Body of pancreas (tissue), 4 donors: ENCODE results near the gene EXOSC7. TPM values are rescaled to one million over a fixed set of nuclear protein-coding genes. Genes with fewer than 3 reads are reported as not detected.
A peak's percentile ranks its signal among the peaks of the same experiment; 100 is the strongest.

Experiments
- ATAC-seq: fragments of 150-250 bp; one replicate; pipeline ENCODE4 v1.9.1; 2016
- DNase-seq, 4 donors: peaks; one replicate each; pipeline ENCODE4 v3.0.0-alpha.2; 2019
- H3K27ac ChIP-seq, 4 donors: fragments of 200-600 bp; sonication (generic); 1 replicate in 3 of 4; 2 replicates in 1 of 4; pipeline versions ENCODE4 v1.5.1 to v1.6.1; 2016 to 2019; ENCODE audit warnings: mild to moderate bottlenecking in 1 of 4, mixed read lengths in 1 of 4, moderate library complexity in 1 of 4
- H3K27me3 ChIP-seq, 2 donors: fragments of 200-600 bp; sonication (generic); one replicate each; pipeline ENCODE4 v1.6.0; 2016; ENCODE audit warnings: mild to moderate bottlenecking in 1 of 2
- H3K36me3 ChIP-seq, 2 donors: fragments of 200-600 bp; sonication (generic); replicated peaks in 1 of 2; 2 replicates each; pipeline ENCODE4 v1.5.1; 2016; ENCODE audit warnings: low read depth in 2 of 2; ENCODE audit not compliant: insufficient read depth in 1 of 2
- H3K4me1 ChIP-seq: fragments of 200-600 bp; sonication (generic); one replicate; pipeline ENCODE4 v1.6.0; 2016
- H3K4me3 ChIP-seq, 2 donors: fragments of 200-600 bp; sonication (generic); 1 replicate in 1 of 2; 2 replicates in 1 of 2; pipeline ENCODE4 v1.5.1; 2016 to 2019
- H3K9me3 ChIP-seq, 3 donors: fragments of 200-600 bp; sonication (generic); 1 replicate in 2 of 3; 2 replicates in 1 of 3; pipeline ENCODE4 v1.5.1; 2016
- POLR2A ChIP-seq, 3 donors: fragments of 450-650 bp; IDR thresholded peaks; one replicate each; pipeline ENCODE4 v1.6.1; 2016; ENCODE audit warnings: antibody characterized with exemption in 3 of 3, mild to moderate bottlenecking in 2 of 3
- WGBS, 2 donors: methylation state at CpG; one replicate each; pipeline ENCODE4 v1.1.5; 2017; 5-methylcytosine and 5-hydroxymethylcytosine counted together
- intact Hi-C: fragments of 100-400 bp; cut with DNase I; formaldehyde crosslinking; loops from one replicate; pipeline ENCODE4 v1.15.1; 2023
- total RNA-seq, 2 donors: library from RNA; depleted of rRNA; stranded (reverse); fragments of >200 nt; gene quantifications; one replicate each; pipeline ENCODE4 v1.1.0, GENCODE V29; 2016
- TF ChIP-seq, protein P1 (sequence below), 7 experiments: fragments of 450-650 bp in 4 of 7; fragments of 200-600 bp in 3 of 7; sonication (generic) in 3 of 7; IDR thresholded peaks; one replicate each; pipeline ENCODE4 v1.5.1; 2016 to 2019; ENCODE audit warnings: antibody characterized with exemption in 7 of 7

Gene EXOSC7
- total RNA-seq, 2 donors from 2014 or later = 18.2 to 33.6 TPM

DNA sequence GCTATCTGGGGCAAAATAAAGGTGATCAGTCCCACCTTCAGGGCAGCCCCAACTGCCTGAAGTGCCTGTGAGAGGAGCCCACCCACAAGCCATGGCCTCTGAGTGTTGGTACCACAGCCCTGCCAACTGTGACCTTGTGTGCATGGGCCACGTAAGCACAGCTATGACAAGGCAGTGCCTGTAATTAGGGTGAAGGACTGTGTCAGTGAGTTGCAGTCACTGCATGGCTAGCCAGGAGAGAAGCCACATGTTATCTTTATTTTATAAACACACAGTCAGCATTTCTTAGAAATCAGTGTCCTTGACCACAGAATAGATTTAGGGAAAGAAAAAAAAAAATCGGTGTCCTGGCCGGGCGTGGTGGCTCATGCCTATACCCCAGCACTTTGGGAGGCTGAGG, 24.8 kb downstream of the EXOSC7 start:
- TF ChIP-seq, protein P1, sequence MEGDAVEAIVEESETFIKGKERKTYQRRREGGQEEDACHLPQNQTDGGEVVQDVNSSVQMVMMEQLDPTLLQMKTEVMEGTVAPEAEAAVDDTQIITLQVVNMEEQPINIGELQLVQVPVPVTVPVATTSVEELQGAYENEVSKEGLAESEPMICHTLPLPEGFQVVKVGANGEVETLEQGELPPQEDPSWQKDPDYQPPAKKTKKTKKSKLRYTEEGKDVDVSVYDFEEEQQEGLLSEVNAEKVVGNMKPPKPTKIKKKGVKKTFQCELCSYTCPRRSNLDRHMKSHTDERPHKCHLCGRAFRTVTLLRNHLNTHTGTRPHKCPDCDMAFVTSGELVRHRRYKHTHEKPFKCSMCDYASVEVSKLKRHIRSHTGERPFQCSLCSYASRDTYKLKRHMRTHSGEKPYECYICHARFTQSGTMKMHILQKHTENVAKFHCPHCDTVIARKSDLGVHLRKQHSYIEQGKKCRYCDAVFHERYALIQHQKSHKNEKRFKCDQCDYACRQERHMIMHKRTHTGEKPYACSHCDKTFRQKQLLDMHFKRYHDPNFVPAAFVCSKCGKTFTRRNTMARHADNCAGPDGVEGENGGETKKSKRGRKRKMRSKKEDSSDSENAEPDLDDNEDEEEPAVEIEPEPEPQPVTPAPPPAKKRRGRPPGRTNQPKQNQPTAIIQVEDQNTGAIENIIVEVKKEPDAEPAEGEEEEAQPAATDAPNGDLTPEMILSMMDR (IDR thresholded peaks at IDR 0.05) = no peak
- TF ChIP-seq POLR2A (IDR thresholded peaks at IDR 0.05) = no peak
- ATAC-seq (no peak), DNase-seq (no peak)
- intact Hi-C loops = no loop called here
- no peak overlapping the region for H3K4me3 ChIP-seq
- WGBS, 2 donors = 88 to 89% methylated on average over 4 of the region's 4 CpGs
- peaks cover 0 to 13% of the 10 kb centered on the region in 2 donors for H3K36me3 ChIP-seq
- H3K4me1 ChIP-seq = peaks cover 20% of the 10 kb centered on the region
- peak overlapping the region in 1 of 4 donors; percentile 16 for H3K27ac ChIP-seq
- no peaks in the 10 kb centered on the region for H3K9me3 ChIP-seq
- H3K27me3 ChIP-seq = no peaks in the 10 kb centered on the region

- Histone ChIP-seq H3K36me3 (peaks cover 0 to 13% of the 10 kb centered on the region in 2 donors), H3K27me3 (no peaks in the 10 kb centered on the region), H3K4me3 (no peak overlapping the region), H3K4me1 (peaks cover 14% of the 10 kb centered on the region), H3K27ac (no peak overlapping the region), H3K9me3 (no peaks in the 10 kb centered on the region)
- no peak for TF ChIP-seq POLR2A (IDR thresholded peaks at IDR 0.05)
- TF ChIP-seq, protein P1 (IDR thresholded peaks at IDR 0.05) = no peak
- intact Hi-C loops = no loop called here
- ATAC-seq = no peak
- 94 to 96% methylated on average over 3 of the region's 3 CpGs for WGBS, 2 donors
- no peak for DNase-seq
Observed at GRCh38 chr3:45001738-45002137, 25.7 kb downstream of the EXOSC7 start.

DNA sequence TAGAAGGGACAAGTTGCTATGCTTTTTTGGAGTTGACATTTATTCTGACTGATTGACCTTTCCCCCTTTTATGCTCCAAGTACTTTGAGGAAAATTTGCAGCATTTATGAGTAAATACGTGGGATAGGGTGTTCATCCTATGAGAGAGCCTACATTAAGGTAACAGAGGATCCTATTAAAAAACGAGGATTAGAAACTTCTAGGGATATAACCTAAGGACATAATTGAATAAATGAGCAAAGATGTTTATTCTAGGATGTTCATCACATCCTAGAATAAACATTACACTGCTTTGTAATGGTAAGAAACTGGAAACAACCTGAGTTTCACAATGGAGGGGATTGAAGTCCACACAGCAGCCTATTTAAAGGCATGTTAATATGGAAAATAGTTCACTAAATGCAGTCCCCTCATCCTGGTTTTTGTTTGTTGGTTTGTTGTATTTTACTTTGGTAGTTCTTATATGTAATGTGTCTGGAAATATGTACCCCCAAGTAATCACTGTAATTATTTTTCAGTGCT, 26.2 kb downstream of the EXOSC7 start:
- no peaks in the 10 kb centered on the region for H3K27me3 ChIP-seq
- 71 to 79% methylated on average over 2 of the region's 2 CpGs for WGBS, 2 donors
- peaks cover 0 to 14% of the 10 kb centered on the region in 2 donors for H3K36me3 ChIP-seq
- H3K4me1 ChIP-seq = peaks cover 11% of the 10 kb centered on the region
- intact Hi-C loops = no loop called here
- no peak for ATAC-seq
- H3K9me3 ChIP-seq = no peaks in the 10 kb centered on the region
- DNase-seq = no peak
- TF ChIP-seq, protein P1 (IDR thresholded peaks at IDR 0.05) = no peak
- TF ChIP-seq POLR2A (IDR thresholded peaks at IDR 0.05) = no peak
- H3K27ac ChIP-seq = no peak overlapping the region
- no peak overlapping the region for H3K4me3 ChIP-seq

GRCh38 chr3:45002720-45003119, 26.7 kb downstream of the EXOSC7 start:
- H3K9me3 ChIP-seq = no peaks in the 10 kb centered on the region
- peaks cover 0 to 16% of the 10 kb centered on the region in 2 donors for H3K36me3 ChIP-seq
- peaks cover 11% of the 10 kb centered on the region for H3K4me1 ChIP-seq
- no peak for DNase-seq
- H3K27me3 ChIP-seq = no peaks in the 10 kb centered on the region
- intact Hi-C loops = no loop called here
- TF ChIP-seq, protein P1 (IDR thresholded peaks at IDR 0.05) = no peak
- TF ChIP-seq POLR2A (IDR thresholded peaks at IDR 0.05) = no peak
- ATAC-seq = no peak
- WGBS, 2 donors = 83 to 87% methylated on average over 3 of the region's 3 CpGs
- H3K4me3 ChIP-seq = no peak overlapping the region
- no peak overlapping the region for H3K27ac ChIP-seq

- Histone ChIP-seq H3K4me3 (no peak overlapping the region), H3K36me3 (peaks cover 0 to 14% of the 10 kb centered on the region in 2 donors), H3K9me3 (no peaks in the 10 kb centered on the region), H3K27me3 (no peaks in the 10 kb centered on the region), H3K4me1 (peaks cover 11% of the 10 kb centered on the region), H3K27ac (no peak overlapping the region)
- no peak for TF ChIP-seq POLR2A (IDR thresholded peaks at IDR 0.05)
- TF ChIP-seq, protein P1 (IDR thresholded peaks at IDR 0.05) = no peak
- intact Hi-C loops = no loop called here
- ATAC-seq = no peak
- DNase-seq = no peak
Observed at GRCh38 chr3:45003406-45003805, 27.4 kb downstream of the EXOSC7 start.
